SK-N-SH treated with all-trans-retinoic acid at 6 μM for 48 hours (cell line): ENCODE measurements around the gene NELFCD.

Experiments used
- ATAC-seq: fragments of 200-7000 bp; cut with Tn5 transposase; 3 replicates; pipeline ENCODE4 v1.9.1; 2020; ENCODE audit warnings: mild to moderate bottlenecking, moderate library complexity
- ARNTL ChIP-seq: fragments of 450-650 bp; formaldehyde crosslinking; IDR thresholded peaks from 2 replicates; pipeline ENCODE4 v1.5.0; 2020; ENCODE audit warnings: low read depth, mild to moderate bottlenecking, moderate library complexity, borderline replicate concordance
- BACH2 ChIP-seq: fragments of 250-450 bp; sonication (Bioruptor Pico); IDR thresholded peaks from 2 replicates; pipeline ENCODE4 v1.9.0; 2021; ENCODE audit warnings: mild to moderate bottlenecking, borderline replicate concordance
- CREB5 ChIP-seq: fragments of 250-450 bp; sonication (Bioruptor Pico); IDR thresholded peaks from 2 replicates; pipeline ENCODE4 v1.5.1; 2020; ENCODE audit warnings: low read depth, mild to moderate bottlenecking, moderate library complexity
- CSDC2 ChIP-seq: fragments of 250-450 bp; sonication (Bioruptor Pico); IDR thresholded peaks from 2 replicates; pipeline ENCODE4 v1.5.0; 2020; ENCODE audit warnings: mild to moderate bottlenecking, moderate library complexity
- CSRNP3 ChIP-seq: fragments of 250-450 bp; sonication (Bioruptor Pico); IDR thresholded peaks from 2 replicates; pipeline ENCODE4 v1.5.1; 2021; ENCODE audit warnings: mild to moderate bottlenecking, moderate library complexity
- ESRRG ChIP-seq: fragments of 250-450 bp; sonication (Bioruptor Pico); IDR thresholded peaks from 2 replicates; pipeline ENCODE4 v1.6.1; 2021; ENCODE audit warnings: mild to moderate bottlenecking
- ISL1 ChIP-seq: fragments of 250-450 bp; sonication (Bioruptor Pico); IDR thresholded peaks from 2 replicates; pipeline ENCODE4 v2.1.2; 2022; ENCODE audit warnings: mild to moderate bottlenecking, moderate library complexity
- OSR1 ChIP-seq: fragments of 250-450 bp; sonication (Bioruptor Pico); IDR thresholded peaks from 2 replicates; pipeline ENCODE4 v1.8.0; 2022; ENCODE audit warnings: moderate library complexity, mild to moderate bottlenecking, inconsistent platforms
- PPARA ChIP-seq: fragments of 250-450 bp; sonication (Bioruptor Pico); IDR thresholded peaks from 2 replicates; pipeline ENCODE4 v1.5.0; 2020; ENCODE audit warnings: mild to moderate bottlenecking, borderline replicate concordance
- RARB ChIP-seq: fragments of 250-450 bp; sonication (Bioruptor Pico); IDR thresholded peaks from 2 replicates; pipeline ENCODE4 v1.8.0; 2021; ENCODE audit warnings: mild to moderate bottlenecking, moderate library complexity
- SNAI2 ChIP-seq: fragments of 250-450 bp; sonication (Bioruptor Pico); IDR thresholded peaks from 2 replicates; pipeline ENCODE4 v1.5.0; 2020; ENCODE audit warnings: mild to moderate bottlenecking, moderate library complexity
- TCF4 ChIP-seq: fragments of 250-450 bp; sonication (Bioruptor Pico); IDR thresholded peaks from 2 replicates; pipeline ENCODE4 v1.8.0; 2021; ENCODE audit warnings: mild to moderate bottlenecking, moderate library complexity, borderline replicate concordance
- TOX ChIP-seq: fragments of 250-450 bp; sonication (Bioruptor Pico); IDR thresholded peaks from 2 replicates; pipeline ENCODE4 v1.8.0; 2021; ENCODE audit warnings: mild to moderate bottlenecking, moderate library complexity, borderline replicate concordance
- ZC3H10 ChIP-seq: fragments of 250-450 bp; sonication (Bioruptor Pico); IDR thresholded peaks from 2 replicates; pipeline ENCODE4 v1.5.1; 2021; ENCODE audit warnings: mild to moderate bottlenecking, moderate library complexity
- ZFP3 ChIP-seq: fragments of 250-450 bp; sonication (Bioruptor Pico); IDR thresholded peaks from 2 replicates; pipeline ENCODE4 v1.5.0; 2020; ENCODE audit warnings: mild to moderate bottlenecking, moderate library complexity
- ZFP30 ChIP-seq: fragments of 450-650 bp; formaldehyde crosslinking; IDR thresholded peaks from 2 replicates; pipeline ENCODE4 v1.5.0; 2022; ENCODE audit warnings: mild to moderate bottlenecking, moderate library complexity
- ZNF70 ChIP-seq: fragments of 450-650 bp; formaldehyde crosslinking; IDR thresholded peaks from 2 replicates; pipeline ENCODE4 v1.5.0; 2020; ENCODE audit warnings: mild to moderate bottlenecking, moderate library complexity
- ZNF8 ChIP-seq: fragments of 450-650 bp; formaldehyde crosslinking; IDR thresholded peaks from 2 replicates; pipeline ENCODE4 v1.5.0; 2020; ENCODE audit warnings: mild to moderate bottlenecking, moderate library complexity
- TF ChIP-seq, protein P1 (sequence below): fragments of 250-450 bp; sonication (Bioruptor Pico); IDR thresholded peaks from 2 replicates; pipeline ENCODE4 v1.8.0; 2021; ENCODE audit warnings: low read depth, mild to moderate bottlenecking, moderate library complexity, borderline replicate concordance
- TF ChIP-seq, protein P2 (sequence below): fragments of 250-450 bp; sonication (Bioruptor Pico); IDR thresholded peaks from 2 replicates; pipeline ENCODE4 v1.8.0; 2020; ENCODE audit warnings: mild to moderate bottlenecking, moderate library complexity, borderline replicate concordance
- TF ChIP-seq, protein P3 (sequence below): fragments of 250-450 bp; sonication (Bioruptor Pico); IDR thresholded peaks from 2 replicates; pipeline ENCODE4 v1.5.0; 2020; ENCODE audit warnings: mild to moderate bottlenecking, moderate library complexity

NELFCD gene

DNA sequence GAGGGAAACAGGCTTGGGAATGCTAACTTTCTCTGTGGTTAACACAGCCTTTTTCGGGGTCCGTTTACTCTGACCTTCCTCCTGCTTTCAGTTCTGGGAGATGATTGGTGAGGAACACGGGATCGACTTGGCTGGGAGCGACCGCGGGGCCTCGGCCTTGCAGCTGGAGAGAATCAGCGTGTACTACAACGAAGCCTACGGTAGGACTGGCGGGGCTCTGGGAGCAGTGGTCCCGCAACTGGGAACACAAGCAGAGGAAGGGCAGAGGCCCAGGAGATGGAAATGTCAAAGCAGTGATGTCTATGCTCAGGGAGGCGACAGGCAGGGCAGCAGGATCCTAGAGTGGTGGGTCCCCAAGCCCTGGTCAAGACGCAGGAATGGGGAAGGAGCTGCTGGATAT lies 41.7 kb downstream of the NELFCD start:
- no peak for TF ChIP-seq ARNTL (CRISPR knock-in tag)
- no peak for TF ChIP-seq BACH2 (CRISPR knock-in tag)
- TF ChIP-seq TOX (CRISPR knock-in tag), result no peak
- ATAC-seq, result no peak

DNA sequence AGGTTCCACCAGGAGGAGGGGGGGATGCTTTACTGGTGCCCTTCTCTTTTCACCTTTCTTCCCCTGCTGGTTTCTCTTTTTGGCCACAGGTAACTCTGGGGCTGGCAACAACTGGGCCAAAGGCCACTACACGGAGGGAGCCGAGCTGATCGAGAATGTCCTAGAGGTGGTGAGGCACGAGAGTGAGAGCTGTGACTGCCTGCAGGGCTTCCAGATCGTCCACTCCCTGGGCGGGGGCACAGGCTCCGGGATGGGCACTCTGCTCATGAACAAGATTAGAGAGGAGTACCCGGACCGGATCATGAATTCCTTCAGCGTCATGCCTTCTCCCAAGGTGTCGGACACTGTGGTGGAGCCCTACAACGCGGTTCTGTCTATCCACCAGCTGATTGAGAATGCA lies 42.6 kb downstream of the NELFCD start:
- ATAC-seq, result no peak
- no peak for TF ChIP-seq ISL1 (CRISPR knock-in tag)
- TF ChIP-seq ZC3H10 (CRISPR knock-in tag), result no peak
- TF ChIP-seq, all 23 proteins: peak for 0

- TF ChIP-seq TOX (CRISPR knock-in tag) (no peak), CREB5 (no peak), ZNF70 (CRISPR knock-in tag) (no peak), ESRRG (CRISPR knock-in tag) (no peak), ZC3H10 (CRISPR knock-in tag) (no peak), ZFP30 (CRISPR knock-in tag) (no peak), CSDC2 (no peak), ISL1 (CRISPR knock-in tag) (no peak), OSR1 (CRISPR knock-in tag) (no peak), TCF4 (CRISPR knock-in tag) (no peak), CSRNP3 (no peak), ZFP3 (no peak)
- TF ChIP-seq, protein P1, sequence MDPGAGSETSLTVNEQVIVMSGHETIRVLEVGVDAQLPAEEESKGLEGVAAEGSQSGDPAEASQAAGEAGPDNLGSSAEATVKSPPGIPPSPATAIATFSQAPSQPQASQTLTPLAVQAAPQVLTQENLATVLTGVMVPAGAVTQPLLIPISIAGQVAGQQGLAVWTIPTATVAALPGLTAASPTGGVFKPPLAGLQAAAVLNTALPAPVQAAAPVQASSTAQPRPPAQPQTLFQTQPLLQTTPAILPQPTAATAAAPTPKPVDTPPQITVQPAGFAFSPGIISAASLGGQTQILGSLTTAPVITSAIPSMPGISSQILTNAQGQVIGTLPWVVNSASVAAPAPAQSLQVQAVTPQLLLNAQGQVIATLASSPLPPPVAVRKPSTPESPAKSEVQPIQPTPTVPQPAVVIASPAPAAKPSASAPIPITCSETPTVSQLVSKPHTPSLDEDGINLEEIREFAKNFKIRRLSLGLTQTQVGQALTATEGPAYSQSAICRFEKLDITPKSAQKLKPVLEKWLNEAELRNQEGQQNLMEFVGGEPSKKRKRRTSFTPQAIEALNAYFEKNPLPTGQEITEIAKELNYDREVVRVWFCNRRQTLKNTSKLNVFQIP (CRISPR knock-in tag), result no peak
- ATAC-seq, result no peak
These were observed 43.1 kb downstream of the NELFCD start for GRCh38 chr20:59024111-59024530.

- TF ChIP-seq ISL1 (CRISPR knock-in tag) (no peak), RARB (CRISPR knock-in tag) (no peak), OSR1 (CRISPR knock-in tag) (no peak), TCF4 (CRISPR knock-in tag) (no peak), PPARA (CRISPR knock-in tag) (no peak), SNAI2 (CRISPR knock-in tag) (no peak)
- TF ChIP-seq, protein P1 (CRISPR knock-in tag), result no peak
- TF ChIP-seq, protein P2, sequence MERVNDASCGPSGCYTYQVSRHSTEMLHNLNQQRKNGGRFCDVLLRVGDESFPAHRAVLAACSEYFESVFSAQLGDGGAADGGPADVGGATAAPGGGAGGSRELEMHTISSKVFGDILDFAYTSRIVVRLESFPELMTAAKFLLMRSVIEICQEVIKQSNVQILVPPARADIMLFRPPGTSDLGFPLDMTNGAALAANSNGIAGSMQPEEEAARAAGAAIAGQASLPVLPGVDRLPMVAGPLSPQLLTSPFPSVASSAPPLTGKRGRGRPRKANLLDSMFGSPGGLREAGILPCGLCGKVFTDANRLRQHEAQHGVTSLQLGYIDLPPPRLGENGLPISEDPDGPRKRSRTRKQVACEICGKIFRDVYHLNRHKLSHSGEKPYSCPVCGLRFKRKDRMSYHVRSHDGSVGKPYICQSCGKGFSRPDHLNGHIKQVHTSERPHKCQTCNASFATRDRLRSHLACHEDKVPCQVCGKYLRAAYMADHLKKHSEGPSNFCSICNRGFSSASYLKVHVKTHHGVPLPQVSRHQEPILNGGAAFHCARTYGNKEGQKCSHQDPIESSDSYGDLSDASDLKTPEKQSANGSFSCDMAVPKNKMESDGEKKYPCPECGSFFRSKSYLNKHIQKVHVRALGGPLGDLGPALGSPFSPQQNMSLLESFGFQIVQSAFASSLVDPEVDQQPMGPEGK, result no peak
- ATAC-seq, result no peak
These were observed 44.0 kb downstream of the NELFCD start for GRCh38 chr20:59025086-59025485.

DNA sequence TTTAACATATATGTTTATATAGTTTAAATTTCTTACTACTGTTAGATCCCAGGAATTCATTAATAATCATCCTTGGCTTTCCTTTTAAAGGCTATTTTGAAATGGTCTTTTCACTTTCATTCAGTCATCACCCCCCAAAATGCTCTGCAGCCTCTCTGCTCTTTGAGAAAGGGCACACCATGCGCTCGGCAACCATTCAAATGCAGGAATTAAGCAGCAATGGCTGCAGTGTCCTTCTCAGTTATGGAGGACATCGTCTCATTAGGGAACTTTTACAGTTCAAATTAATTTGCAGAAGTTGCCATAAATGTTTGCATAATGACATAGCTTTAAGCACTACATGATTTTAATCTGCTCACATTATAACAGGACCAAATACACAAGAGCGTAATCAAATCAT lies 44.5 kb downstream of the NELFCD start:
- no peak for ATAC-seq
- TF ChIP-seq CSRNP3, result no peak
- no peak for TF ChIP-seq ZFP30 (CRISPR knock-in tag)
- no peak for TF ChIP-seq ZNF70 (CRISPR knock-in tag)
- TF ChIP-seq, protein P3, sequence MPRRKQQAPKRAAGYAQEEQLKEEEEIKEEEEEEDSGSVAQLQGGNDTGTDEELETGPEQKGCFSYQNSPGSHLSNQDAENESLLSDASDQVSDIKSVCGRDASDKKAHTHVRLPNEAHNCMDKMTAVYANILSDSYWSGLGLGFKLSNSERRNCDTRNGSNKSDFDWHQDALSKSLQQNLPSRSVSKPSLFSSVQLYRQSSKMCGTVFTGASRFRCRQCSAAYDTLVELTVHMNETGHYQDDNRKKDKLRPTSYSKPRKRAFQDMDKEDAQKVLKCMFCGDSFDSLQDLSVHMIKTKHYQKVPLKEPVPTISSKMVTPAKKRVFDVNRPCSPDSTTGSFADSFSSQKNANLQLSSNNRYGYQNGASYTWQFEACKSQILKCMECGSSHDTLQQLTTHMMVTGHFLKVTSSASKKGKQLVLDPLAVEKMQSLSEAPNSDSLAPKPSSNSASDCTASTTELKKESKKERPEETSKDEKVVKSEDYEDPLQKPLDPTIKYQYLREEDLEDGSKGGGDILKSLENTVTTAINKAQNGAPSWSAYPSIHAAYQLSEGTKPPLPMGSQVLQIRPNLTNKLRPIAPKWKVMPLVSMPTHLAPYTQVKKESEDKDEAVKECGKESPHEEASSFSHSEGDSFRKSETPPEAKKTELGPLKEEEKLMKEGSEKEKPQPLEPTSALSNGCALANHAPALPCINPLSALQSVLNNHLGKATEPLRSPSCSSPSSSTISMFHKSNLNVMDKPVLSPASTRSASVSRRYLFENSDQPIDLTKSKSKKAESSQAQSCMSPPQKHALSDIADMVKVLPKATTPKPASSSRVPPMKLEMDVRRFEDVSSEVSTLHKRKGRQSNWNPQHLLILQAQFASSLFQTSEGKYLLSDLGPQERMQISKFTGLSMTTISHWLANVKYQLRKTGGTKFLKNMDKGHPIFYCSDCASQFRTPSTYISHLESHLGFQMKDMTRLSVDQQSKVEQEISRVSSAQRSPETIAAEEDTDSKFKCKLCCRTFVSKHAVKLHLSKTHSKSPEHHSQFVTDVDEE (CRISPR knock-in tag), result no peak
- TF ChIP-seq TCF4 (CRISPR knock-in tag), result no peak
- TF ChIP-seq ZC3H10 (CRISPR knock-in tag), result no peak
- no peak for TF ChIP-seq BACH2 (CRISPR knock-in tag)
- no peak for TF ChIP-seq ZNF8
